RWPE1 (cell line): ENCODE measurements around the gene TRIM47.
A peak's percentile ranks its signal among the peaks of the same experiment; 100 is the strongest.
"Not testable (repeated sequence)": the region's sequence is repeated elsewhere in the genome, so short reads cannot be mapped to it uniquely, and the experiment has no call there.

ENCODE experiments used
- CTCF ChIA-PET: fragments of 350-600 bp; sonication (Branson Sonifier 250); formaldehyde crosslinking; extraction: SDS; loops from one replicate; lab custom pipeline; 2021; lab: Yijun Ruan, JAX
- POLR2A ChIA-PET: fragments of 400-600 bp; formaldehyde crosslinking; extraction: SDS; loops from one replicate; lab custom pipeline; 2020; ENCODE audit warnings: antibody characterized with exemption; ENCODE audit not compliant: low non-redundant PET; lab: Yijun Ruan, JAX
- DNase-seq: peaks from one replicate; pipeline ENCODE4 v3.0.0; 2012; ENCODE audit warnings: low spot score
- H3K27ac ChIP-seq: fragments of 450-650 bp; 2 replicates; pipeline ENCODE4 v1.5.1; 2017
- CTCF ChIP-seq: fragments of 450-650 bp; conservative IDR thresholded peaks from 2 replicates; pipeline ENCODE4 v1.5.1; 2017; ENCODE audit warnings: low read depth, mild to moderate bottlenecking

Gene TRIM47

GRCh38 chr17:75873587-75874322 lies 4.6 kb downstream of the TRIM47 start:
- ChIA-PET POLR2A (no interaction called here), CTCF (interaction anchor here (1.0 kb wide), 1 partner anchor 17 kb away, joined by 4 read pairs; no protein-coding TSS in a partner anchor)
- no peak for DNase-seq
- H3K27ac ChIP-seq: peak overlapping the region; percentile 98
- TF ChIP-seq CTCF: no peak

- ChIA-PET CTCF (interaction anchor here (0.5 to 0.7 kb wide), 3 partner anchors 10 to 107 kb away, joined by 3 read pairs; no protein-coding TSS in a partner anchor), POLR2A (interaction anchor here (0.5 to 1.3 kb wide), 3 partner anchors 10 to 30 kb away, joined by 3 to 7 read pairs (median 5); partner anchors contain the start of gene WBP2)
- peak; percentile 80 for DNase-seq
- no peak for TF ChIP-seq CTCF
- H3K27ac ChIP-seq: peak overlapping the region; percentile 98
Observed at GRCh38 chr17:75872434-75873351, 5.7 kb downstream of the TRIM47 start.

GRCh38 chr17:75870228-75870627 lies 8.2 kb downstream of the TRIM47 start:
- POLR2A ChIA-PET: interaction anchor here (0.6 to 1.0 kb wide), 2 partner anchors 15 to 34 kb away, joined by 3 read pairs; partner anchors contain the start of gene WBP2
- DNase-seq, CTCF ChIA-PET: not testable (repeated sequence)
- H3K27ac ChIP-seq: peak overlapping the region; percentile 98

- ChIA-PET CTCF (interaction anchor here (0.6 kb wide), 1 partner anchor 10 kb away, joined by 3 read pairs; no protein-coding TSS in a partner anchor), POLR2A (interaction anchor here (0.6 to 1.0 kb wide), 2 partner anchors 14 to 35 kb away, joined by 3 read pairs; partner anchors contain the start of gene WBP2)
- TF ChIP-seq CTCF: no peak
- no peak for DNase-seq
- peak overlapping the region; percentile 98 for H3K27ac ChIP-seq
Observed at GRCh38 chr17:75869282-75870141, 8.9 kb downstream of the TRIM47 start.

- CTCF ChIA-PET, POLR2A ChIA-PET, DNase-seq: not testable (repeated sequence)
- peak overlapping the region; percentile 98 for H3K27ac ChIP-seq
Observed at GRCh38 chr17:75868730-75869281, 9.6 kb downstream of the TRIM47 start.

GRCh38 chr17:75865404-75866188 lies 12.8 kb downstream of the TRIM47 start:
- H3K27ac ChIP-seq: peak overlapping the region; percentile 83
- DNase-seq, POLR2A ChIA-PET: not testable (repeated sequence)
- CTCF ChIA-PET: interaction anchor here (0.6 kb wide), 1 partner anchor 834 kb away, joined by 4 read pairs; no protein-coding TSS in a partner anchor

GRCh38 chr17:75864887-75865286 lies 13.5 kb downstream of the TRIM47 start:
- ChIA-PET POLR2A (interaction anchor here (0.6 kb wide), 1 partner anchor 22 kb away, joined by 3 read pairs; no protein-coding TSS in a partner anchor), CTCF (interaction anchor here (0.6 kb wide), 2 partner anchors 16 to 835 kb away, joined by 4 read pairs; no protein-coding TSS in a partner anchor)
- DNase-seq: not testable (repeated sequence)
- H3K27ac ChIP-seq: peak overlapping the region; percentile 83
